ENCODE results near the gene OBSL1. TPM values are rescaled to one million over a fixed set of nuclear protein-coding genes. Genes with fewer than 3 reads are reported as not detected.

Gene OBSL1
- total RNA-seq, 1 experiment from 2014 or later = 67.8 TPM

DNA sequence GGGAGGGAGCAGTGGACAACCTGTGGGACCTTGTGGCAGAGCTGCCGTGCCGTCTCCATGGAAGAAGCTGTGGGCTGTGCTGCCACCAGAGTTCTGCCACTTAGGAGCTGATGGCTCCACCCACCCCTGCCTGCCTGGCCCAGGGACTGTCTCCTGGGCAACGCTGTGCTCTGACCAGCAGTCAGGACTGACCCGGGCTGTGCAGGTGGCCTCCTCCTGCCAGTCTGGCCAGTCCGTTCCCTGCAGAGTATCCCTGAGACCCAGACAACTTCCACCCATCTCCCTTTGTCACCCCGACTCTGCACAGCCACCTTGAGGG, 44.3 kb downstream of the OBSL1 start:
- DNase-seq = no peak
- Histone ChIP-seq H3K27me3 (peaks cover 28% of the 10 kb centered on the region), H3K9me3 (replicated peaks) (no peaks in the 10 kb centered on the region), H3K27ac (no peak overlapping the region), H3K36me3 (no peaks in the 10 kb centered on the region), H3K4me1 (peaks cover 6% of the 10 kb centered on the region; the same call in 1 of the 2 replicates), H3K4me3 (no peak overlapping the region)

DNA sequence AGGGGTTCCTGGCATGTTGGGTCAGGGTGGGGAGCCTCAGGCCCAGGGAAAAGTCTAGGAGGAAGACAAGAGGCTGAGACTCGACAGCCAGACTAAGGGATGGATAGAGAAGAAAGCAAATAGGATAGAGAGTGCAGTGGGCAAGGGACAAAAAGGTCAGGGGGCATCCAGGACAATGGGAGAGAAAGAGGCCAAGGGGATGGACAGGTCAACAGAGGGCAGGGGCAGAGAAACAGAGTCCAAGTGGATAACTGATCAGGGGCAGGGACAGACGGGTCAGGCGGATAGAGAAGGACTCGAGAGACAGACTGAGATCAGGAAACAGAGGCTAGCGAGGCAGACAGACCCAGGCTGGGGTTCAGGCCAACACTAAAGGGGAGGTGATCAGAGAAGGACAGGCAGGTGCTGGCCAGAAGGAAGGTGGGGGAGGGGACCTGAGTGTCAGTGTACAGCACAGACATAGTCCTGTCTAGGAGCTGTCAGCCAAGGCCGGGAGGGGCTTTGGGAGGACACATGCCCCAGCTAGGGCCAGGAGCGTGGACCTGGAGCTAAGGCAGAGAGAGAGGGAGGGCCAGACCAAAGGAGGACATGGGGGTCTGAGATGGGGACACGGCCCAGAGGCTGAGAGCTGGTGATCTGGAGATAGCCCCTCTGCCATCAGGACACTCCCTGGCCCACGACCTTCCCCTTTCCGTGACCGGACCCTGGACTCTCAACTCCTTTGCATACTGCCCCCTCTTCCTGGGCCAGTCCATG, 44.8 kb downstream of the OBSL1 start:
- Histone ChIP-seq H3K4me1 (peaks cover 10% of the 10 kb centered on the region), H3K36me3 (no peaks in the 10 kb centered on the region), H3K27me3 (peaks cover 28% of the 10 kb centered on the region), H3K27ac (no peak overlapping the region), H3K9me3 (replicated peaks) (no peaks in the 10 kb centered on the region), H3K4me3 (no peak overlapping the region)
- DNase-seq = no peak

DNA sequence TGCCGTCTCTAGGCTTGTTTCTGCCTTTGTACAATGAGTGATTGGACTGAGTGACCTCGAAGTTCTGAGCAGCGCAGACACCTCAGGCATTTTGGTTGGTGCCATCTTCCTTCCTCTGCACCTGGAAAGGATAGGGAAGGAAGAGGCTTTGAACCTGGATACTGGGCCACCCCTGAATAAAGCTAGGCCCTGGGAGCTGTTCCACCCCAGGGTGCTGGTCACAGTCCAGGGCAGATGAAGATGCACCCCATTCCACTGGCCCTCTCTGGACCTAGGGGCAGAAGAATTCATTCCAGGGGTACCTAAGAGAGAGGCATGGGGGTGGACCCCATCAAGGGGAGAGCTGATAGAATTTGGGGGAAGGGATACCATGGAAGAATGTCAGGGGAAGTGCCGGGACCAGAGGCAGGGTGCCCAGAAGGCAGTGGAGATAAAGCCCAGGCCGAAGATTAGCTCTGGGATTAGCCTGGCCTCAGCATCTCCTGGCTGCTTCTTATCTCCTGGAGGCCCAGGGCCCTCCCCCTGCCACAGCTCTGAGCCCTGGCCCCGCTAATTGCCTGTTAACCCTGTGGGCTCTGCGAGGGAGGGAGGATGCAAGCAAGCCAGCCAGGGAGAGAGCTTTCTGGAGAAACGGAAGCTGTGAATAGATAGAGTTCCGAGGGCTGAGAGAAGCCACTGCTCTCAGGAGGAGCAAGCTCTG, 45.7 kb downstream of the OBSL1 start:
- H3K4me1 ChIP-seq = peaks cover 17% of the 10 kb centered on the region
- H3K27me3 ChIP-seq = peaks cover 28% of the 10 kb centered on the region
- H3K27ac ChIP-seq = no peak overlapping the region
- no peaks in the 10 kb centered on the region for H3K36me3 ChIP-seq
- no peaks in the 10 kb centered on the region for H3K9me3 ChIP-seq (replicated peaks)
- no peak overlapping the region for H3K4me3 ChIP-seq
- no peak for DNase-seq

DNA sequence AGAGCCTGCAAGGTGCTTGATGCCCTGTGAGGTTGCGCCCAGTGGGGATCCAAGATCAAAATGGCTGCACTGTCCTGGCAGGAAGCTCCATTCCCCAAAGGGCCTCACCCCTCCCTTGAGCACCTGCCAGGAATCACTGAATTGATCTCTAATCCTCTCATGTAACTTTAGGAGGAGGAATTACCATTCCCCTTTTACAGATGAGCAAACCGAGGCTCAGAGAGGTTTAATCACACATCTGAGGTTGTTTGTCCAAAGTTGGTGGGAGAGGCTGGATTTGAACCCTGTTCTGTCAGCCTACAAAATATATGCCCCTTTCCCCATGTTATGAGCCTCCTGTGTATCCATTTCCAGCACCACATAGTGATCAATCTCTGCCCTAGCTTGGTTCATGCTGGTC, 46.5 kb downstream of the OBSL1 start:
- Histone ChIP-seq H3K27me3 (peaks cover 25% of the 10 kb centered on the region), H3K9me3 (replicated peaks) (no peaks in the 10 kb centered on the region), H3K27ac (no peak overlapping the region), H3K4me3 (no peak overlapping the region), H3K36me3 (no peaks in the 10 kb centered on the region), H3K4me1 (peaks cover 17% of the 10 kb centered on the region)
- DNase-seq = no peak

DNA sequence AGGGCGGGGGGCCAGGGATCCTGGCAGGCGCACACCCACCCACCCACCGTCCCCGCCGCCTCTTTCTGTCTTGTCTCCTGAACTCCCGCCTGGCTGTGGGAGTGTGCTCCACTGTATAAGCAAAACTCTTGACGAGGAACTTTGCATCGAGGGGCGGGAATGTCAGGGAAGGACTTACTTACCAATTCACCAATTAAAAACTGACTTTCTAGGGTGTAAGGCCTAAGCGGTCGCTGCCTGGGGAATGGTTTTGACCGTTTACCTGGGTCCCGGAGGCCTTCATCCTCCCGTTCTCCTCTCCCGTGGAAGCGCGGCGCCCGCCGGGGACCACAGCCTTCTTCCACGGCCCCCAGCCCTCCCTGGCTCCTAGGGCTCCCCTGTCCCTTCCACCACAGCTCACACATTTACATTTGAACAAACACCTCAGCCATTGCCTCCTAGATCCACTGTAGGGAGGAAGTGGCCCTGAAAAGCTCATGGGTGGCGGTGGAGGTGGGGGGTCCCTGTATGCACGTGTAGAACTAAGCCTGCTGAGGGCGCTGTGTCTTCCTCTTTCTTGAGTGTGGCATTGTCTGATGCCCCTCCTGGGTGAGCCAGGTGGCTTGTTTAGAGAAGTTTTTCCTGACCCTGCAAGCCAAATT, 48.2 kb downstream of the OBSL1 start:
- Histone ChIP-seq H3K36me3 (no peaks in the 10 kb centered on the region), H3K27me3 (peaks cover 8% of the 10 kb centered on the region), H3K4me3 (no peak overlapping the region), H3K27ac (no peak overlapping the region), H3K4me1 (peaks cover 20% of the 10 kb centered on the region), H3K9me3 (replicated peaks) (no peaks in the 10 kb centered on the region)
- DNase-seq = no peak

DNA sequence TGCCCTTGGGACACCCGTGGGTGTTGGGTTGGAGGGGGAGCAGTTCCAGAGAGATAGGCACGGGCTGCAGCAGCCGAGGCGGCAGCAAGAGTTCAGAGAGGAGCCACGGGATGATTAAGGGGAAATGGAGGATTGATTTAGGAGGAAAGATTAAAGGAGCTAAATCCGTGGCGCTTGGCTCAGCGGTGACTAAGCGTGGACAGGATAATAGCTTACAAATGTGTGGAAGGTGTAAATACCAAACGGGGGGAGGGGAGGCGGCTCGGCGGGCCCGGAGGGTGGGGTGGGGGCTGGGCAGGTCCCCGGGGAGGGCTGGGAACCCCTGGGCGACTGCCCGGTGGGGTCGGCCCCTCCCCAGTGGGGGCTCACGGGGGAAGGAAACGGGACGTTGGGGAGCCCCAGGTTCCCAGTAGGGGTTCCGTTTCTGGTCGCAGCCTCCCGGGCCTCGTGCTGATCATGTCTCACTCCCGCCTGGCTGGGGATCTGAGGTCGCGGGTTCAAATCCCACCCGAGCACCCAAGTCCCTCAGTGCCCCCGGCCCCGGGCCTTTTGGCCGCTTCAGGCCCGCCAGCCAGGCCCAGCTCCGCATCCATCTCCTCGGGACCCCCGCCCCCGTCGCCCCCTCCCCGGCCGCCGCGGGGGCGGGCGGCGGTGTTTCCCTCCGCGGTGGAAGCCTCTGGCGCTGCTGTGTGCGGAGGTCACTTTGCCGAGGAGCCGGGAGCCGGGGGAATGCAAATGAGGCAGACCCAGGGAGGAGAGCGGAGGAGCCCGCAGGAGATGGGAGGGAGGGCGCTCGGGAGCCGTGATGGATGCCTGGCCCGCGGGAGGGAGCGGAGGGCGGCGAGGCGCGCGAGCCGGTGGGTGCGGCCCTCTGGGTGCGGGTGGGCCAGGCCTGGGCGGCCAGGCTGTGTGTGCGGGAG, 49.0 kb downstream of the OBSL1 start:
- peaks cover 20% of the 10 kb centered on the region for H3K4me1 ChIP-seq
- peaks cover 7% of the 10 kb centered on the region for H3K27me3 ChIP-seq
- H3K4me3 ChIP-seq = no peak overlapping the region
- no peaks in the 10 kb centered on the region for H3K36me3 ChIP-seq
- H3K9me3 ChIP-seq (replicated peaks) = no peaks in the 10 kb centered on the region
- peak in 1 of 2 experiments; percentile 45 for DNase-seq
- no peak overlapping the region for H3K27ac ChIP-seq

DNA sequence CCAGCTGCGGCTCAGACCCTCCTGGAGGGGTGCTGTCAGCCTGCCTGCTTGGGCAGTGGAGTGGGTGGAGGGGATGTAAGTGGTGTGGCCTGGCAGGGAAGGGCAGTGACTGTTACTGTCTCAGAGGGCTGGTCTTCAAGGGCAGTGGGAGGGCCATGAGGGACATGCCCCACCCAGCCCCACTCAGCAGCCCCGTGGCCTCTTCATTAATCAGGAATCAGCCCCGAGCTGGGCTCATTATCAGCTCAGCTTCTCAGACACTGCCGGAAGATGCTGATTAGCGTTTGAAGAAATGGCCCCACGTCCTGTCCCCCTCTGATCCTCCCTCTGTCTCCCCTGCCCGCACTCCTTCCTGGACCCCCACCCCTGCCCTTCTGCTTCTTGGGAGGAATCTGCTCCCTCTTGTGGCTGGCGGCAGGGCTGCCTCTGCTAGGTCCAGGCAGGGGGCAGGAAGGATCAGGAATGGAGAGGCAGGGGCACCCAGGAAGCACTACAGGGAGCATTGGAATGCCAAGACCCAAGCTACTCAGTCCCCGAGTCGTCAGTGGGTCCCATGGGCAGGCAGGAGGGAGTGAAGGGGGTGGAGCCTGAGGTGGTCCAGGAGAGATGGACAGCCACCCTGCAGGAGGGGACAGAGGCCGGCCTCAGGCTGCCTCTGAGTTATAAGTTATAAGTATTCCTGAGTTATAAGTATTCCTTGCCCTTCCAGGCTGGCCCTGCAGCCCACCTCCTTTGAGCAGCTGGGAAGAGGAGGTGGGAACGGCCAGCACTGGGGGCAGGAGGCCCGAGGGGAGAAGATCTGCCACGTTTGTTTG, 50.1 kb downstream of the OBSL1 start:
- Histone ChIP-seq H3K4me1 (peaks cover 20% of the 10 kb centered on the region), H3K27me3 (peaks cover 7% of the 10 kb centered on the region), H3K9me3 (replicated peaks) (no peaks in the 10 kb centered on the region), H3K4me3 (peak overlapping the region; percentile 30), H3K27ac (no peak overlapping the region), H3K36me3 (no peaks in the 10 kb centered on the region)
- peak; percentile 72 to 80 for DNase-seq

DNA sequence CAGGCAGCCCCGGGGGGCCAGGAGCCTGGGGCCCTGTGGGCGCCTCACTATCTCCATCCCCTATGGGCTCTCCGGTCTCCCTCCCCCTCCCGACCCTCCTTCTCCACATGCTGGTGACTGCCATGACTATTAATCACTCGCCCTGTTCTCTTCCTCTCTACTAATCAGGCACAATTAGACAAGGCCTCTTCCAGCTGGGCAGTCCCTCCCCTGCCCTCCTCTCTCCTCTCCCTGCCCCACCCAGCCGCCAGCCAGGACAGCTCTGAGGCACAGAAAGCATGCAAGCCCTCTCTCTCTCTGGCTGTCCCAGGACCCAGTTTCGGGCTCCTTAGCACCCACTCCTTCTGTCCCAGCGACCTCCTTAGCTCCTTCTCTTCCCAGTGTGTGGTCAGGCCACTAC, 51.3 kb downstream of the OBSL1 start:
- Histone ChIP-seq H3K36me3 (no peaks in the 10 kb centered on the region), H3K27me3 (peaks cover 7% of the 10 kb centered on the region), H3K4me3 (no peak overlapping the region), H3K9me3 (replicated peaks) (no peaks in the 10 kb centered on the region), H3K27ac (no peak overlapping the region), H3K4me1 (peaks cover 20% of the 10 kb centered on the region)
- no peak for DNase-seq

DNA sequence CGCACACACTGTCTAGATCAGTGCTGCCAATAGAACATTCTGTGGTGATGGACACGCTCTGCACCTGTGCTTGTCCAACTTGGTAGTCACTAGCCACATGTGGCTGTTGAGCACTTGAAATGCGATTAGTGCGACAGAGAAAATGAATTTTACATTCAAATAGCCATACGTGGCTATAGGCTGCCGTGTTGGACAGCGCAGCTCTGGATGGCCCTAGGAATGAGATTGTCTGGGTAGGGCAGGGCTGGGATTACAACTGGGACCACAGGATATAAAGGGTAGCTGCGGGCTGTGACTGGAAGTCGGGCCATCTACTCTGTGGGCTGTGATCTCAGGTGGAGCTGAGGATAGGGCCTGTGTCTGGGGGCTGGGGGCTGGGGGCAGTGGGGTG, 51.8 kb downstream of the OBSL1 start:
- Histone ChIP-seq H3K4me3 (no peak overlapping the region), H3K36me3 (no peaks in the 10 kb centered on the region), H3K4me1 (peaks cover 20% of the 10 kb centered on the region), H3K9me3 (replicated peaks) (no peaks in the 10 kb centered on the region), H3K27me3 (peaks cover 3% of the 10 kb centered on the region), H3K27ac (no peak overlapping the region)
- no peak for DNase-seq

DNA sequence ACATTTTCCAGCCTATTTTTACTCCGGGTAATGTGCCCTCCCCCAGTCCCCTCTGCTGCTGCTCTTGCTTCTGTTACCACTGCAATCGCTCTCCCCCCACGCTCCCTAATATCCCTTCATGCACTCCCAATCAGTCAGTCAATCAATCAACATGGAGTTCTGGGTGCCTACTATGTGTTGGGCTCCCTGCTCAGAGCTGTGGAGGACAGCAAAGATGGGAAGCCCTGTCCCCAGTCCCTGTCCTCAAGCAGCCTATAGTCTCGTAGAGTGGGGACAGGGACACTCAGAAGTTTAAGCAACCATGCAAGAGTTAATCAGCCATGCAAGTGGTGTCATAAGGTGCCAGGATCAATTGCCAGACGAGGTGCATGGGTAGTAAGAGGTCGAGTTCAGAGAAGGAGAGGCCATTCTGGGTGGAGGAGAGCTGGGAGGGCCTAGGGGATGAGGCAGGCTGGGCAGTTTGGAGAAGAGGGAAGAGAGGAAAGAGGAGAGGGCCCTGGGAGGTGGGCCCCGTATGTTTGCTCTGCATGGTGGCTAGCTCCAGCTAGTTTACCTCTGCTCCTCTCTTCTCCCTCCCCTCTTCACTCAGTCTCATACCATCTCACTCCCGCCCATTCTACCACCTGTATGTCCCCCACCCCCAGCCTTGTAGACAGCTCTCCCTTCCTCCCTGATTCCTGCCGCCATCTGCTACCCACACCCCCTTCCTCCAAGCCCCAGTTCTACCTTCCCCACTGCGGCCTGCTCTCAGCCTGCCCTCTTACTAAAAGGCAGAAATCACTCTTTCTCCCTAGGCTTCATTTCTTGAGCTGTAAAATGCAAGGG, 53.2 kb downstream of the OBSL1 start:
- no peak overlapping the region for H3K27ac ChIP-seq
- no peaks in the 10 kb centered on the region for H3K36me3 ChIP-seq
- no peaks in the 10 kb centered on the region for H3K9me3 ChIP-seq (replicated peaks)
- no peak for DNase-seq
- H3K27me3 ChIP-seq = no peaks in the 10 kb centered on the region; the same call in 1 of the 2 replicates
- H3K4me3 ChIP-seq = no peak overlapping the region
- peaks cover 28% of the 10 kb centered on the region for H3K4me1 ChIP-seq

DNA sequence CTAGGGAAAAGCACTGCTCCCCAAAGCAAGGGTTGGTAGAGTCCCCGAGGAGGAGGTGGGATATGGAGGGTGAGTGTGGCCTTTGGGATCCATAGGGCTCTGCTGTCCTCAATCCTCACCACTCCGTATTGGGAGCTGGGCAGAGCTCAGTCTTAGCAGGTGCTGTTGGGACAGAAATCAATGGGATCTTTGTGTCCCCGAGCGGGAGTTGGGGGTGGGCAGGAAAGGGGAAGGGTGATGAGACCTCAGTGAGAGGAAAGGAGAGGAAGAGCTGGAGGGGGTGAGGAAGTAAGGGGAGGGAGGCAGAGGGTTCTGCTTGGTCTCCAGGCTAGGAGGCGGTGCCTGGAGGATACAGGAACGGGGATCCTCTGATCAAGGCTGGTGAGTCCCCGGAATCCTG, 54.5 kb downstream of the OBSL1 start:
- H3K27me3 ChIP-seq = no peaks in the 10 kb centered on the region; the same call in 1 of the 2 replicates
- no peak overlapping the region for H3K27ac ChIP-seq
- DNase-seq = no peak
- no peaks in the 10 kb centered on the region for H3K36me3 ChIP-seq
- no peaks in the 10 kb centered on the region for H3K9me3 ChIP-seq (replicated peaks)
- peaks cover 39% of the 10 kb centered on the region for H3K4me1 ChIP-seq
- no peak overlapping the region for H3K4me3 ChIP-seq

DNA sequence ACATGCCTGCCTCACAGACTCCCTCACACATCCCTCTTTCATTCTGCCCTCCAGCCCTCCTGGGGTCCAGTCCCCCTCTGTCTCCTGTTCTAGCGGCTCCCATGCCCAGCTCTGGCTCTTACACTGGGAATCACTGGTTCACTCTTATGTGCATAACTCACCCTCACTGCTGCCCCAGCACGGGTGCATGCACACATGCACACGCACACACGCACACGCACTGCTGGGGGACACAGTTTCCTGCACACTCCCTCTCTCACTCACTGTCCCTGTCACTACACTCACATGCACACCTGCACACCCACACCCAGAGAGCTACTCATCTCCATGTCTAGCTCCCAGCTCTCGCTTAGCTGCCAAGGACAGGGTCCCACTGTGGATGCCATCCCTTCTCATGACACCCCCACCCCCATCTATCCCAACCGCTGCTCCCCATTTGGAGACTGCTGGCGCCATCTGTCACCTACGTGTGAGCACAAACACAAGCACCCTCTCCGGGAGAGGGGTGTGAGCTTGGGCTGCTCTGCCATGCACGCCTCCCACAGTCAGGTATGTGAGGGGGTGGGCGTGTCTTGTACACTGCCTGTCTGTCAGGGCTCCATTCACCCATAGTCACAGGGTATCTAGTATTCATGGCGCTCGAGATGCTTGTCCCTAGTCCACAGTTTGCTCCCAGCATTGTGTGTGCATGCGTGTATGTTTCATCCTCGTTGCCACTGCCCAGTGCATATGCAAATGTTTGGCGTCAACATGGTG, 55.3 kb downstream of the OBSL1 start:
- Histone ChIP-seq H3K27ac (no peak overlapping the region), H3K27me3 (no peaks in the 10 kb centered on the region; the same call in 1 of the 2 replicates), H3K36me3 (no peaks in the 10 kb centered on the region), H3K4me1 (peaks cover 39% of the 10 kb centered on the region), H3K9me3 (replicated peaks) (no peaks in the 10 kb centered on the region), H3K4me3 (no peak overlapping the region)
- DNase-seq = no peak

DNA sequence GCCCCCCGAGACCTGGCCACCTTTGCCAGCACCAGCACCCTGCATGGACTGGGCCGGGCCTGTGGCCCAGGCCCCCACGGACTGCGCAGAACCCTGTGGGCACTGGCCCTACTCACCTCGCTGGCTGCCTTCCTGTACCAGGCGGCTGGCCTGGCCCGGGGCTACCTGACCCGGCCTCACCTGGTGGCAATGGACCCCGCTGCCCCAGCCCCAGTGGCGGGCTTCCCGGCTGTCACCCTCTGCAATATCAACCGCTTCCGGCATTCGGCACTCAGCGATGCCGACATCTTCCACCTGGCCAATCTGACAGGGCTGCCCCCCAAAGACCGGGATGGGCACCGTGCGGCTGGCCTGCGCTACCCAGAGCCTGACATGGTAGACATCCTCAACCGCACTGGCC, 56.5 kb downstream of the OBSL1 start:
- no peak for DNase-seq
- H3K4me1 ChIP-seq = peaks cover 38% of the 10 kb centered on the region
- H3K36me3 ChIP-seq = no peaks in the 10 kb centered on the region
- no peaks in the 10 kb centered on the region; the same call in 1 of the 2 replicates for H3K27me3 ChIP-seq
- no peak overlapping the region for H3K4me3 ChIP-seq
- H3K27ac ChIP-seq = no peak overlapping the region
- no peaks in the 10 kb centered on the region for H3K9me3 ChIP-seq (replicated peaks)

Data from SJCRH30 (cell line).